HS-5 (cell line): ENCODE results near the gene CEACAM21.

Experiments used
- DNase-seq: peaks from one replicate; pipeline ENCODE4 v3.0.0-alpha.2; 2012; ENCODE audit warnings: low read depth

The CEACAM21 gene

DNA sequence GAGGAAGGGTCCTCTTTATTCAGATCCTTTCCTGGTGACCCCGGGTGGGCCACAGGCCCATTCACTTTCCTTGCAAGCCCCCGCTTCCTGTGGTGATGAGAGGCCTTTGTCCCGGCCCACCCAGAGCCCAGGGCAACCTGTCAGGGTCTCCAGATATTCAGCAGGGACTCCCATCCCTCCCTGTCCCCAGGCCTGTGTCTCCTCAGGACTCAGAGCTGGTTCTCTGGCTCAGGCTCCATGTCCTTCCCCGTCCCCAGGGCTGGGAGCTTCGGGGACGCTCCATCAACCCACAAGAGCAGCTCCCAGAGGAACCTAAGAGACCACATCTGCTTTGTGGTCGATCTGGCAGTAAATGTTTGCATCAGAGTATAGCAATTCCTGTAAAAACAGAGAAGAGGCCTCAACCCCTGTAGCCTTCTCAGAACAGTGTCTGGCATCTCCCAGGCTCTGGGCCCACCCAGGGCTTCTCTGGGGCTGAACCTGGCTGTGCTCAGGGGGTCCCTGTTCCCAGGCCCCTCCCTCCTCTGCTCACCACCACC, 43.1 kb downstream of the CEACAM21 start:
- no peak for DNase-seq

- no peak for DNase-seq
These were observed 44.2 kb downstream of the CEACAM21 start for GRCh38 chr19:41620171-41620570.

- DNase-seq: no peak
These were observed 45.3 kb downstream of the CEACAM21 start for GRCh38 chr19:41621226-41621625.

DNA sequence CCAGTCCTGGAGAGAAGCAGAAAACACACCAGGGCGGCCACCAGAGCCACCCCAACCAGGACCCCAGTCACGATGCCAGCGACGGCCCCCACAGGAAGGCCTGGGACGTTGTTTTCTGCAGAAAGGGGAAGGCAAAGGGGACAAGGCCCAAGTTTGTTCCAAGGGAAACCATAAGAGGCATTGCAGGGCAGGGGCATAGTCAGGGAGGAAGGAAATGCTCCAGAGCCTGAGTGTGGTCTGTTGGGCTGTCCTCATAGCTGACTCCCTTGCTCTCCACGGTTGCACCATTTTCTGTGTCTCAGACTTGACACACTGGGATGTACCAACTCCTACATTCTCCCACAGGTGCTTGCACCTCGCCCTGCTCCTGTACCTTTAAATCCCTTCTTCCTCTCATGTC, 45.7 kb downstream of the CEACAM21 start:
- no peak for DNase-seq

- DNase-seq: no peak
These were observed 47.4 kb downstream of the CEACAM21 start for GRCh38 chr19:41623360-41623759.

GRCh38 chr19:41624515-41624914, 48.5 kb downstream of the CEACAM21 start:
- DNase-seq: no peak

DNA sequence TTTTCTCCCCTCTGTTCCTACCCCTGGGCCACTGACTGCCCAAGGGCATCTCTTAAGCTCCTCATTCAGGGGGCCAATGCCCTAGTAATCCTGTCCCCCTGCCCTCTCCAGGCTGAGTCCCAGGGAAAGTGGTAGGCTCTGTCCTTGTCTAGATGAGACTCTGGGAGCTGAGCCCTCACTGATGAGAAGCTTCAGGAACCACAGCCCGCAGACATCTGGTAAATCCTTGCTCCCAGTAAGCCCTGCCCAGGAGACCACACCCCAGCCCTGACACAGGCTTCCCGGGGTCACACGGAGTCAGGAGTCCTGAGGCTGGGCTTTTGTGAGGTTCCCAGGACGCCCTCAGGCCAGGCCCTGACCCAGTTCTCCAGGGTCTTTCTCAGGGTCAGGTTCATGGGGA, 49.0 kb downstream of the CEACAM21 start:
- no peak for DNase-seq

- no peak for DNase-seq
These were observed 50.3 kb downstream of the CEACAM21 start for GRCh38 chr19:41626278-41626677.

GRCh38 chr19:41626877-41627276, 50.9 kb downstream of the CEACAM21 start, which contains the start of gene CEACAM4:
CEACAM4 (minus strand) TSS chr19:41627074; CDS start chr19:41626963, 111 bp downstream.
- no peak for DNase-seq

DNA sequence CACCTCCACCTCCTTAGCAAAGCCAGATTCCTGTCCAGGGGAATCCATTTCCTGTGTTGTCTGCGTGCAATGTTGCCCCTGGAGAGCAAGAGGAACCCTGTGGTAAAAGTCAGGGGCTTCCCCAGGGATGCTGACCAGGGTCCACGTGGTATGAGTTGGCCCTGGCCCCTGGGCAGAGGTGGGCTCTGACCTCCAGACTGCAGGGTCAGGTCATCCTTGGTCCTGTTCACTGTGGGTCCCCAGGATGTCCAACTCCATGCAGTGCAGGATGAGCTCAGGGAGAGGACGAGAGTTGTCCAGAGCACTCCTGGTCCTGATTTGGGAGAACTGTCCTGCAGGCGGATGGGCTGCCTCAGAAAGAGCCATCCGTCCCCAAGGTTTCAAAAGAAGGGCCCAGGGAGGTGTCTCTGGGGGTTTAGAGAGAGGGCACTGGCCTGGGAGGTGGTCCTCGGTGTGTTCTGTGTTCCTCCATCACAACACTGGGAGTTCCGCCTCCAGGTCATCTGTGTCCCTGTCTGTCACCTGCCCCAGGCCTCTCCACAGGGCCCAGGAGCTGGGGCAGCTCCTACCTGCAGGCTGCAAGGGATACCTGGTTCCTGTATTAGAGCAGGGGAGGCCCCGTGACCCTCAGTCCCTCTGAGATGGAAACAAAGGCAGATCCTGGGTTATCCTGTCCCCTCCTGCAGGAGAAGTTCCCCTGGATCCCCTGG, 52.2 kb downstream of the CEACAM21 start:
- no peak for DNase-seq
